ENCODE measurements around the gene SCAANT1. TPM values are rescaled to one million over a fixed set of nuclear protein-coding genes. Genes with fewer than 3 reads are reported as not detected.

SCAANT1 gene
- total RNA-seq, 6 donors from 2014 or later, result not detected

DNA sequence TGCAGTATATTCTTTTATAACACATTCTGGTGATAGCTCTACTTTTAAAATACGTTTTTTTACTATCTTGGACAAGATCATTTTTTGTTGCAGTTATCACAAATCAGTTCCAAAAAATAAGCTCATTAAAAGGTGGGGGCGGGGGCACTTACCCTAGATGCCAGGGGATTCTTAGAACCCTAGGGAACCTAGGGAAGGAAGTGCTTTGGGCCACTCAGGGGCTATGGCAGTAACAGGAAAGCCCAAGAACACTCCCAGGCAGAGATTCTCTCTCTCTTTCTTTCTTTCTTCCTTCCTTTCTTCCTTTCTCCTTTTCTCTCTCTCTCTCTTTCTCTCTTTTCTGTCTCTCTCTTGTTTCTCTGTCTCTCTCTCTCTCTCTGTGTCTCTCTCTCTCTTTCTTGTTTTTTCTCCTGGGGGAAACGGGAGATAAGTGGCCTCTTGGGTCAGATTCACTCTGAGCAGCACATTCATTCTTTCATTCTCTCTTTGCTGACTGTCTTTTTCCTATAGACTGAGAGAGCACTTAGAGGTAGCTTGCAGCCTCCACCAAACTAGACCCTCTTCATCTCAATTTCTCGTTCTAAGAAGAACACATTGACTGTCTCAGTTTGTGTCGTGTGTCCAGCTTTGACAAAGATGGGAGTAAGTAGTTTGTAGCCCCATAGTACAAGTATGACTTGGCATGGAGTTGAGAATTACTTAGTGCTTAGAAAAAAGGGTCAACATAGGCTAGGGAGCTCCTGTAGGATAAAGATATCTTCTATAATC lies 16.6 kb downstream of the SCAANT1 start:
- no peaks in the 10 kb centered on the region for H3K9me3 ChIP-seq
- H3K4me1 ChIP-seq, result peaks cover 0 to 14% (median 7%) of the 10 kb centered on the region in 4 donors
- ATAC-seq (ENCODE audit: low FRiP score in 2 of 2) (no peak), DNase-seq (no peak)
- TF ChIP-seq POLR2AphosphoS5 (IDR thresholded peaks at IDR 0.05), result no peak
- no peak for TF ChIP-seq EP300 (IDR thresholded peaks at IDR 0.05)
- TF ChIP-seq POLR2A (IDR thresholded peaks at IDR 0.05), result no peak
- TF ChIP-seq, protein P1, sequence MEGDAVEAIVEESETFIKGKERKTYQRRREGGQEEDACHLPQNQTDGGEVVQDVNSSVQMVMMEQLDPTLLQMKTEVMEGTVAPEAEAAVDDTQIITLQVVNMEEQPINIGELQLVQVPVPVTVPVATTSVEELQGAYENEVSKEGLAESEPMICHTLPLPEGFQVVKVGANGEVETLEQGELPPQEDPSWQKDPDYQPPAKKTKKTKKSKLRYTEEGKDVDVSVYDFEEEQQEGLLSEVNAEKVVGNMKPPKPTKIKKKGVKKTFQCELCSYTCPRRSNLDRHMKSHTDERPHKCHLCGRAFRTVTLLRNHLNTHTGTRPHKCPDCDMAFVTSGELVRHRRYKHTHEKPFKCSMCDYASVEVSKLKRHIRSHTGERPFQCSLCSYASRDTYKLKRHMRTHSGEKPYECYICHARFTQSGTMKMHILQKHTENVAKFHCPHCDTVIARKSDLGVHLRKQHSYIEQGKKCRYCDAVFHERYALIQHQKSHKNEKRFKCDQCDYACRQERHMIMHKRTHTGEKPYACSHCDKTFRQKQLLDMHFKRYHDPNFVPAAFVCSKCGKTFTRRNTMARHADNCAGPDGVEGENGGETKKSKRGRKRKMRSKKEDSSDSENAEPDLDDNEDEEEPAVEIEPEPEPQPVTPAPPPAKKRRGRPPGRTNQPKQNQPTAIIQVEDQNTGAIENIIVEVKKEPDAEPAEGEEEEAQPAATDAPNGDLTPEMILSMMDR (IDR thresholded peaks at IDR 0.05), result no peak
- H3K27ac ChIP-seq, result no peak overlapping the region
- WGBS, 2 donors, result 67 to 73% methylated on average over 5 of the region's 5 CpGs
- H3K36me3 ChIP-seq, result peaks cover 0 to 16% (median 2%) of the 10 kb centered on the region in 4 donors
- H3K27me3 ChIP-seq, result no peaks in the 10 kb centered on the region
- no peak overlapping the region for H3K4me3 ChIP-seq

GRCh38 chr3:63892773-63893352 lies 19.3 kb downstream of the SCAANT1 start:
- H3K9me3 ChIP-seq, result no peaks in the 10 kb centered on the region
- no peak overlapping the region for H3K27ac ChIP-seq
- no peak overlapping the region for H3K4me3 ChIP-seq
- H3K4me1 ChIP-seq, result peaks cover 0 to 13% (median 7%) of the 10 kb centered on the region in 4 donors
- 100% methylated on average over 1 of the region's 1 CpG for WGBS, 2 donors
- DNase-seq, result no peak
- peaks cover 0 to 3% (median 0%) of the 10 kb centered on the region in 4 donors for H3K36me3 ChIP-seq
- ATAC-seq (ENCODE audit: low FRiP score in 2 of 2), result no peak
- TF ChIP-seq EP300 (IDR thresholded peaks at IDR 0.05) (no peak), POLR2AphosphoS5 (IDR thresholded peaks at IDR 0.05) (no peak), POLR2A (IDR thresholded peaks at IDR 0.05) (no peak)
- TF ChIP-seq, protein P1 (IDR thresholded peaks at IDR 0.05), result no peak
- no peaks in the 10 kb centered on the region for H3K27me3 ChIP-seq

DNA sequence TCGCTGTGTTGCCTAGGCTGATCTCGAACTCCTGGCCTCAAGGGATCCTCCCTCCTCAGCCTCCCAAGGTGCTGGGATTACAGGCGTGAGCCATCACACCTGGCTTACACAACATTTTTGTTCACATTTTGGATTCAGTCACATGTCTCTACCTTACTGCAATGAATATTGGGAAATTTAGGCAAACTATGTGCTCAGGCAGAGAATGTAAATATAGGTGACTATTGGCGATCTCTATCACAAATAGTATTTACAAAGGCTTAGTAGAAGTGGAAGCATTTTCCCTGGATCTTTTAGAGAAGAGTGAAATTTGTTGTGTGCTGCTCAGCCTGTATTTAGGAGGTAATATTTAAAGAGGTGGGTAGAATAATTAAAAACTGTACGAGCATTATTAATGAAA lies 20.7 kb downstream of the SCAANT1 start:
- Histone ChIP-seq H3K27me3 (no peaks in the 10 kb centered on the region), H3K4me1 (peaks cover 0 to 20% (median 11%) of the 10 kb centered on the region in 4 donors), H3K9me3 (no peaks in the 10 kb centered on the region), H3K4me3 (no peak overlapping the region), H3K36me3 (peaks cover 0 to 3% (median 0%) of the 10 kb centered on the region in 4 donors), H3K27ac (no peak overlapping the region)
- ATAC-seq (ENCODE audit: low FRiP score in 2 of 2) (no peak), DNase-seq (no peak)
- TF ChIP-seq EP300 (IDR thresholded peaks at IDR 0.05), result no peak
- TF ChIP-seq, protein P1 (IDR thresholded peaks at IDR 0.05), result no peak
- no peak for TF ChIP-seq POLR2A (IDR thresholded peaks at IDR 0.05)
- no peak for TF ChIP-seq POLR2AphosphoS5 (IDR thresholded peaks at IDR 0.05)
- WGBS, 2 donors, result 90 to 93% methylated on average over 5 of the region's 5 CpGs

DNA sequence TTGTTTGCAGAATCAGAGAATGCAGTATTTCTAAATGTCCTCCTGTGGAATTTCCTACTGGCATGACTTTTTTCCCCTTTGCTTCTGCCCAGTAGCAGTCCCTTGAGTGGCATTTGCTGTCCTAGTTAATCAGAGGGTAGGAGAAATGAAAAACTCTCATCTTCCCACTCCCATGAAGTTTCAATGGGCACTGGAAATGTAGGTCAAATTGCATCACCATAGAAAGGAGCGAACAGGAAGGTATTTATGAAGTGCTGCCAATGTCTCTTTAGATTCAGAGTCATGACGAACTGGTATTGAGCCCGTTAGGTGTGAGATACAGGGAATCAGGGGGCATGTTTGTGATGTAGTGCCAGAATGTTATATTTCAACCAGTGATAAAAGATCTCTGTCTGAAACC lies 25.3 kb downstream of the SCAANT1 start:
- Histone ChIP-seq H3K4me1 (peaks cover 0 to 10% (median 5%) of the 10 kb centered on the region in 4 donors), H3K27me3 (no peaks in the 10 kb centered on the region), H3K27ac (peak overlapping the region in 1 of 4 donors; percentile 4), H3K9me3 (no peaks in the 10 kb centered on the region), H3K4me3 (no peak overlapping the region), H3K36me3 (peaks cover 0 to 3% (median 0%) of the 10 kb centered on the region in 4 donors)
- TF ChIP-seq, protein P1 (IDR thresholded peaks at IDR 0.05), result no peak
- no peak for TF ChIP-seq EP300 (IDR thresholded peaks at IDR 0.05)
- TF ChIP-seq POLR2AphosphoS5 (IDR thresholded peaks at IDR 0.05), result no peak
- no peak for TF ChIP-seq POLR2A (IDR thresholded peaks at IDR 0.05)
- no peak for DNase-seq
- no peak for ATAC-seq (ENCODE audit: low FRiP score in 2 of 2)
- 55 to 59% methylated on average over 3 of the region's 3 CpGs for WGBS, 2 donors
